ENCODE results near the gene ABCD3.

Gene ABCD3

DNA sequence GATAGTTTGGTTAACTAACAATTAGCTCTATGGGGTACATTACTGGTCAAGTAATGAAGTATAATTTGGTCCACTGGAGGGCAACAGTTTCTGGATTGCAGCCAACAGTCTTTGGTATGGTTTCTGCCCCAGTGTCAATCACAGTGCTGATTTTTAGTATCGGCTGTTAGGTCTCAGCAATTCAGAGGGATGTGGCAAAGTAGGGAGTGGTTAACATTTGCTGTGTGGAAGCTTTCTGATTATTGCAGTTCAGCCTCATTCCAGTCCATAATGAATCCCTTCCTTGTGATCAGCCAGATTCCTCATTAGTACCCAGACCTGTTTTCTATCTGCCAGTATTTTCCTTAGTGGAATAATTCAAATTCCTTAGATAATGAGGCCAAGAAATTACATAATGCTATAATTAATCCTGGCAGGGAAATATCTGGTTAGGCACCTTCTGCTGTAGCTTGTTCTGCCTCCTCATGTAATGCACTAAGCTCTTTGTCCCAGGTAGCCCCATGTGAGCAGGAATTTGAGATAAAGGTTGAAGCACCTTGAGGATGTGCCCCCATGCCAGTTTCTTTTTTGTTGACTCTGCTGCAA lies 109.3 kb downstream of the ABCD3 start:
- no peak for DNase-seq (ENCODE audit: low spot score)

DNA sequence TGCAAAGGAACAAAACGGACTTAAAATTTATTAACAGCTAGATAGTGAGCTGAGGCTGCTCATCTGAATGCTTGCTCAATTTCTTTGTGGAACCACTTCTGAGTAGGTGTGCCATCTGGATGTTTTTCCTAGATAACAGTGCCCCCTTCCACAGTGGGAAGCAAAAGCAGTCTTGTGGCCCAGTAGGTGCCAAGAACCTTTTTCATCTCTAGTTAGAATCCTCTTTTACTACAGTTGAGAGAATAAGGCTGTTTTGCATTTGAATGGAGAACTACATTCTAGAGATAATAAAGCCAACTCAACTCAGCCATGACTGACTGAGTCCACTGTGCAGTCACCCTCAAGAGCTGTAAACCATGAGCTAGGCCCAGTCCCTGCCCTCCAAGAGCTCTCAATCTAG lies 110.1 kb downstream of the ABCD3 start:
- DNase-seq (ENCODE audit: low spot score) = no peak

- DNase-seq (ENCODE audit: low spot score) = no peak
Observed at GRCh38 chr1:94528826-94529225, 110.6 kb downstream of the ABCD3 start.

DNA sequence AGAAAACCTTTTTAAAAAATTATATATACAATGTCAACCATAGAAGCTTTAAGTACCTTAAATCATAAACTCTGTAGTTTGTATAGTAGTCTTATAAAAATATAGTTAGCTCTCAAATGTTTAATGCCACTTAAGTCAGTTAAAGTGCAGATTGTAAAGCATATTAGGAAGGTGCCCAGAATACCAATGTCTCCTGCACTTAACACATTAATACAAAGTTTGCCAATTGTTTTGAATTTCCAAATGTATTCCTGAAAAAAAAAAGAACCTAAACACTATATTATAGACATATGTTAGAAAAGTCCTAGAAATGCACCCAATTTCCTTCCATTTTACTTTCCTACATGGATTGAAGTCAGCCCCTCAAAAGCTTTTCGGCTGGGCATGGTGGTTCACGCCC lies 111.2 kb downstream of the ABCD3 start:
- no peak for DNase-seq (ENCODE audit: low spot score)

- no peak for DNase-seq (ENCODE audit: low spot score)
Observed at GRCh38 chr1:94530373-94530878, 112.2 kb downstream of the ABCD3 start.

DNA sequence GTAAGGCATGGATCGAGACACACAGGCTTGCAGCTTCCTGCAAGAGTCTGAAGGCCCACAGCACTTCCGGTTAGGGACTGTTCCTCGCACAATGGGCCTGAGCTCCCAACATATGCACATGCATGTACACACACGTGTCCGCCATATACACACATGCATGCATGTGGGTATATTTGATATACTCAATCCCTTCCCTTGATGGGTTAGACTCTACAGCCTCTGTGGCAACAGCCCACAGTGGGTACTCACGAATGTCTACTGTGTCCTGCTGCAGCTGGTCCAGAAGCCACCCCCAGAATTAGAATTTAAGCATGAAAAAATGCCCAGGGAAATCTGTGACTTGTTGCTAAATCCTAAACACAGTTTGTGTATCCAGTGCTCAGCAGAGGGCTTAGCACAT lies 113.5 kb downstream of the ABCD3 start:
- DNase-seq (ENCODE audit: low spot score) = no peak

- DNase-seq (ENCODE audit: low spot score) = no peak
Observed at GRCh38 chr1:94532077-94532476, 113.9 kb downstream of the ABCD3 start.

- no peak for DNase-seq (ENCODE audit: low spot score)
Observed at GRCh38 chr1:94535095-94535494, 116.9 kb downstream of the ABCD3 start.

DNA sequence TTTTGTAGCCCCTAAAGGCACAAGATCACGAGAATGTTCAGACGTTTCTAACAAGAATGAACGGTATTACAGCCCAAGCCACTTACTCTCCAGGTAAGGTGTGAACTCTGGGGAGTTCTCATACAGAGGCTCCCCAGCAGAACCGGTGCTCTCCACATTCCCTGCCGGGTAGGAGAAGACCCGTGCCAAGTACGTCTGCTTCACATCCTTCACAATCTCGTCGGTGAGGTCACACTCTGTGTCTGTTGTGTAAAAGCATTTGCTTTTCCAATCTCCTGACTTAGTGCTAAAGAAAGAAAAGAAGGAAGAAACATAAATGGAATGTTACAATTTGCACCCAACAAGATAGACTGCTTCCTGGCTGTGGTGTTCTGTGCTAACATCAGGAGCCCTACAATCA lies 117.7 kb downstream of the ABCD3 start:
- no peak for DNase-seq (ENCODE audit: low spot score)

- no peak for DNase-seq (ENCODE audit: low spot score)
Observed at GRCh38 chr1:94537254-94537653, 119.1 kb downstream of the ABCD3 start.

- DNase-seq (ENCODE audit: low spot score) = no peak
Observed at GRCh38 chr1:94538243-94538827, 120.1 kb downstream of the ABCD3 start.

GRCh38 chr1:94539496-94539895 lies 121.3 kb downstream of the ABCD3 start:
- DNase-seq (ENCODE audit: low spot score) = no peak

GRCh38 chr1:94540440-94541245 lies 122.5 kb downstream of the ABCD3 start:
- DNase-seq (ENCODE audit: low spot score) = no peak

DNA sequence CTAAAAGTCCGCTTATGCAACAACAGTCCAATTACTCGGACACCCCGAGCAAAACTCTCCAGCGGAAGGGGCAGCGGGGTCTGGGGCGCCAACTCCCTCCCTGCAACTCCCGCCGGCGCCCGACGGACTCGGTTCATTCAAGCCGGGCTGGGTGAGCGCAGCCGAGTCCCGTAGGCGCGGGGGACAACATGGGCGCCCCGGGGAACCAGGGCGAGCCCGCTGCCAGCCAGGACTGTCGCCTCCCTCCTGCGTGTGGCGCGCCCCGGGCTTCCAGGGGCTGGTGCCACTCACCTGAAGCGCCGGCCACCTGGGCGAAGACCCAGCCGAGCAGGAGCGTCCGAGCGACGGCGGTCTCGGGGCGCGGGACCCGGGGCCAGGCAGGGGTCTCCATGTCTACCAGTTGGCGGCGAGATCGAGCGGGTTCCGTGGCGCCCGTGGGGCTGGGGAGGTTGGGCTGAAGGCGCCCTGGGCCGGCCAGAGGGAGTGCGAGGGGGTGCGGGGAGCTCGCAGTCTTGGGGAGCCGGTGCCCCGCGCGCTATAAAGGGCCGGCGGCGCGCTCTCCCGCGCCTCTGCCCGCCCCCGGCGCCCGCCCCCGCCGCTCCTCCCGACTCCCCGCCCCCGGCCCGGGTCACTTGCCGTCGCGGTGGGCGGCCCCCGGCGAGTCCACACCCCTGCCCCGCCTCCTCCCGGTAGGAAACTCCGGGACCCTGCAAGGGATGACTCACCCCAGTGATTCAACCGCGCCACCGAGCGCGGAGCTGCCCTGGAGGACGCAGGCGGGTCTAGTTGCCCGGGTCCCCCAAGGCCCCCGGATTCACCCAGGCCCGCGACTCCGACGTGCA lies 123.3 kb downstream of the ABCD3 start, which contains the start of gene F3:
Gene F3 (minus strand): TSS at position 514 of the 842 bp plus-strand sequence. CDS start 123 bp downstream, at position 391.
- peak; percentile 41 for DNase-seq (ENCODE audit: low spot score)

GRCh38 chr1:94542088-94542870 lies 124.1 kb downstream of the ABCD3 start:
- no peak for DNase-seq (ENCODE audit: low spot score)

DNA sequence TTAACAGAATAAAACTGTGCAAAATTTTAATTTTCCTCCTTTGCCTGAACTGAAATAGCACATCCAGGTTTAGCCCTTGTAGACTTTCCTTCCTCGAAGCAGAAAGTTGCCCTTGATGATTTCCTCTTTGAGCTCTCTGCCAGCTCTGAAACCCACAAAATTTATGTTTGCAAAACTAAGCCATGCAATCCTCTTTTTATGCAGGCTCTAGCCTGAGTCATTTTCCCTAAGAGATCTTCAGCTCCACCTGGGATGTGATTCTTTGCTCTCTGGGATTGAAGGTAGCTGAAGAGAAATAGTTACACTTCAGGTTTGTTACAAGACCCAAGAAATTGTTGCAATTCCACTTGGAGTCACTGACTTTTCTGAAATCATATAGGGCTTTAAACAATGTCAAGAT lies 124.8 kb downstream of the ABCD3 start:
- DNase-seq (ENCODE audit: low spot score) = no peak

GRCh38 chr1:94543893-94544635 lies 125.9 kb downstream of the ABCD3 start:
- no peak for DNase-seq (ENCODE audit: low spot score)

DNA sequence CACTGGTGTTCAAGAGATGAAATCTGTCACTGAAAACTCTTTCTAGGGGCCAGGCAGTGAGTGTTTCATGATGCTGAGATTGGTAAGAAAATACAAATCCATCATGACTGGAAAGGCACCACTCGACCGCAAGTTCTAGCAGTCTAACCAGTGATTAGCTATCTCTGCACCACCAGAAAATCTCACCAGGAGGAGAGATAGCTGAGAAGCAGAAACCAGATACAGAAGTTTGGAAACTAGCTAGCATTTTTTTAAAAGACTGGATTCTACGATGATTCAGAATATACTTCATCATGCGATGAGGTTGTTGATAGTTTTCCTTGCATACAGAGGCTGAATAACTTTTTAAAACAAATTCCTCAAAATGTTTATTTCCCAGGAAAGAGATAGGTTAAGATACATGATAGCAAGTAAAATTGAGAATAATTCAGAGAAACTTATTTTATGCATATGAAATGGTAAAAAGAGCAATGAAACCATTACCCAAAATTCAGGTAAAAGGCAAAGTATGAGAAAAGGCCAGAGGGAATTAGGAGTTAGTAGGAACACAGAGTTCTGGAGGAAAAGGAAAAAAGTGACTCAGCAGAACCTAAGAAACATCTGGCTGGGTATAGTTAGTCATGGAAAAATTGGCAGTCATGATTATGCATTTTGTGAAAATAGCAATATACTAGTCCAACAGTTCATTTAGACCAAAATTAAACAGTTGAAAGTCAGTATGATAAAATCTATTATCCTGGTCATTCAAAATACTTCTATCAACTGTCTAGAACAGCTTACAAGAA lies 126.7 kb downstream of the ABCD3 start:
- no peak for DNase-seq (ENCODE audit: low spot score)

DNA sequence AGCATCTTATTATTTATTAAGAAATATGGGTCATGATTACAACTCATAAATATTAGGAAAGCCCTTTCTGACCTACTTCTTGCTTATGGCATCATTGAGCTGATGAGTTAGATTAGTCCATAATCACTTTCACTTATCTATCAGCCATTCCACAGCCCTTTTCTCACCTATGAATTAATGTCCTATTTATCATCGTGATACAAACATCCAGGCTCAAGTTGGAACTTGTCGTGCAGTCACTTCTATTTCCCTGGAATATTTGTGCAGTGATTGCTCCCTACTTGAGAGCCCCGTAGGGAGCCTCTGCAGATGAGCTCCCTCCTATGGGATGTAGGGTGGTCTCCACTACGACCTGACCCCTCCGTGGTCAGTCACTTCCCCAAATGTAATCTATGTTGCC lies 131.5 kb downstream of the ABCD3 start:
- DNase-seq (ENCODE audit: low spot score) = no peak

- no peak for DNase-seq (ENCODE audit: low spot score)
Observed at GRCh38 chr1:94550396-94550795, 132.2 kb downstream of the ABCD3 start.

All from CD4-positive, alpha-beta T cell treated with Interleukin-6 at 100 ng/mL for 8 hours (primary cell).